T1000 (cell line): ENCODE measurements around the gene ADCK1.
"Not testable (repeated sequence)": the region's sequence is repeated elsewhere in the genome, so short reads cannot be mapped to it uniquely, and the experiment has no call there.

ENCODE experiments used
- DNase-seq: peaks from one replicate; lab custom pipeline; 2025; ENCODE audit warnings: mixed read lengths; lab: John Stamatoyannopoulos, UW

ADCK1 gene

GRCh38 chr14:77809011-77809410 is 9.1 kb downstream of the ADCK1 start:
- DNase-seq: no peak

- DNase-seq: no peak
These were observed 12.1 kb downstream of the ADCK1 start for GRCh38 chr14:77812028-77812427.

GRCh38 chr14:77812682-77813081 is 12.8 kb downstream of the ADCK1 start:
- not testable (repeated sequence) for DNase-seq

DNA sequence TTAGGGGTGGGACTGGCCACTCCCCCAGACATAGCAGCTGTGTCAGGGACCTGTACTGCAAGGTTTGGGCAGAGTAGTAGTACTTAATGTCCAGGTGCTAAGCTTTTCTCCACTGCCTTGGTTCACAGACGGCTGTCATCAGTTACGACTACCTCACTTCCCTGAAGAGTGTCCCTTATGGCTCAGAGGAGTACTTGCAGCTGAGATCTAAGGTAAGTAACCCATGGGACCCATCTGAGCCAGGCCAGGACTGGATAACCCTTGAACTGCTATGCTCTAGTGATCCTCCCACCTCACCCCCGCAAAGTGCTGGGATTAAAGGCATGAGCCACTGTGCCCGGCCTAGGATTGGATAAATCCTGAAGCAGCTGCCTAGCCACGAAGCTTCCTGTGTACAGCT is 22.4 kb downstream of the ADCK1 start:
- DNase-seq: no peak

DNA sequence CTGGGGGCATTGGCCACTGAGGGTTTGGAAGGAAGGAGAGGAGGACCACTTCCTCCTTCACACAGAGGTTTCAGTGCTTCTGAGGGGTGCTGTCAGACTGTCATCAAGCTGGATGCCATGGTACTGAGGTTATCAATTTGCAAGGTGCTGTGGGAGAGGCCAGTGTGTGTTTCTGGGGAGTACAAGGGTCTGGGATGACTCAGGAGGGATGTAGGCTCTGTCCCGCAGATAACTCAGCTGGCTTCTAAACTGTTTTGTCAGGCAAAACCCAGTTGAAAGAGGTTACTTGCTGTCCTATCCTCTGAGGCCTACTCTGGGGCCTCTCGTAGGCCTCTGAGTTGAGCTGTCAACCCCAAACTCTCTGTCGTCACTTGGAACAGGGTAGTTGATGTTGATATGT is 22.8 kb downstream of the ADCK1 start:
- DNase-seq: no peak

DNA sequence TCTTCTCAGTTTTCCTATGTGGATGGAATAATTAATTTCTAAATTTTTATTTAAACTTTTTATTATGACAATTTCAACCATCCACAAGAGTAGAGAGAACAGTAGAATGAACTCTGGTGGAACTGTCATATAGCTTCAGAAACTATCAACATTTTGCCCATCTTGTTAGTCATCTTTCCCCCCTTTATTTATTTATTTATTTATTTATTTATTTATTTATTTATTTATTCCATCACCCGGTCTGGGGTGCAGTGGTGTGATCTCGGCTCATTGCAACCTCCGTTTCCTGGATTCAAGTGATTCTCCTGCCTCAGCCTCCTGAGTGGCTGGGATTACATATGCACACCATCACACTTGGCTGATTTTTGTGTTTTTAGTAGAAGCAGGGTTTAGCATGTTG is 23.5 kb downstream of the ADCK1 start:
- no peak for DNase-seq

- DNase-seq: no peak
These were observed 26.1 kb downstream of the ADCK1 start for GRCh38 chr14:77825895-77826519.

DNA sequence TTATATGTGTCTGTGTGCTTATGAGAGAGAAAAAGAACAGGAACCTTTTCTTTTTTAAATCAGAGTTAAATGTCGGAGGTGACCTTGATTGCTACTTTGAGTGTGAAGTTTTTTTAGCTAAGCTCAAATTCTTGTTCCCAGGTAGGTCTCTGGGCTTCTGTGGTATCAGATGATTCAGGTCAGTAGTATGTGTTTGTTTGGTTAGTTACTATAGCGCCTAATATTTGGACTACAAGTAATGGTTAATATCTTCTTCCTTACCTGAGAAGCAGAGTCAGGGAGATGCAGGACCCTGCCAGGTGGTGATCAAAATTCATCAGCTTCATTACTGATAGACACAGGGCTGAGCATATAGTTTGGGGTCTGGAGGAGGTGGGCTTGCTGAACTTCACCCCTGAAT is 30.8 kb downstream of the ADCK1 start:
- no peak for DNase-seq

DNA sequence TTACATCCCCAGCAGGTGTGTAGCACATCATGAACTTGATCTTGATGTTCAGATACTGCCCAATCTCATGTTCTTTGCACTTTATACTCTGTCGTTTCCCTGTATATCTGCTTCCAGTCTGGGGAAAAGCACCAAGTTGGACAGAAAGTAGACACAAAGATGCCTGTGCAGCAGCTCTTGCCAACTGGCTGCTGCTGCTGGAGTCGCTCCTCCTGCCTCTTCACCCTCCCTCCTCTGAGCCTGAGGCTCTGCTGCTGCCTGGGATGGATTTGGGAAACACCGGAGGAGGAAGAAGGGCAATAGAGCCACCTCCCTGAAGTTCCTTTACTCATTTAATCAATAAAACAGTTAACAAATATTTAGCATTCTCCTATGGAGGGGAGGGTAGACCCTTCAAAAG is 32.4 kb downstream of the ADCK1 start:
- DNase-seq: no peak

- DNase-seq: no peak
These were observed 38.0 kb downstream of the ADCK1 start for GRCh38 chr14:77837926-77838325.

DNA sequence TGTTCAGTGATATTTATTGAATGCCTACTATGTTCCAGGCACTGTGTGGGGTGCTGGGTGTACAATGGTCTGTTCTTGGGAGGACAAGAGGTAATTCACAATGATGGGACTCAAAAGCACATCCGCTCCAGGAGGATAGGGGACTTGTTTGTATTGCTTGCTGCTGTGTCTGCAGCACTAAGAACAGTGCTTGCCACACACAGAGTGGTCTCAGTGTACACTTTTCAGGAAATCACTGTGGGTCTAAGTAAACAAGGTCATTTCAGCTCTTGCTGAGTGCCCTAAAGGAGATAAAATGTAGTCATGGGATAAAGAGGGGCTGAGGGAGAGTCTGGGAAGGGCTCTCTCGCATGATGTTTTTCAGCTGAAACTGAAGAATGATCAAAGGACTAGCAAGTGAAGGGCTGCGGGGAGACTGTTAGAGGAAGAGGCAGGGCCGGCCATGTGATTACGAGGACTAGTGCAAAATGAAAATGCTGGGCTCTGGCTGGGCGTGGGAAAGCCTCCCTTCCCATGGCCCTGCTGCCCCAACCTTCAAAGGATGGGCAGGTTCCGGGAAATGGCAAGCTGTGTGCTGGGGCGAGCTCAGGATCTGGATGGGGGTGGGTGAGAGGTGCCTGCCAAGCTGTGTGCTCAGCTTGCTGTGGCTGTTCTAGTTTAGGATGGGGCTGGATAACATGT is 39.1 kb downstream of the ADCK1 start:
- no peak for DNase-seq

DNA sequence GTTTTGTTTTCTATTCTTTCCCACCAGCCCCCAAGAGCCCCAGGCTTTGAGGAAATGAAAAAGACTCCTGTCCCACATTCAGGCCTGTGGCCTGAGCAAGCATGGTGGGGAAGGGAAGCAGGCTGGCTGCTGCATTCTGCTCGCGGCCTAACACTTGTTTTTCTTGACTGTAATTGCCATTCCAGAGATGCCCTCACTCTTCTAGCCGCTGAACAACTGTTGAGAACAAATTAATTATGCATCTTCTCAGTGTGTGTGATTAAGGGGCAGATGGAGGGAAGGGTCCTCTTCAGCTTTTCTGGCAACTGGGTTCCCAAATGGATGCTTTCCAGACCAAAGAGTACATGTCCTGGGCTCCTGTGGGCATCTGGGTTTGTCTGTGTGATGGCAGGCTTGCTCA is 43.3 kb downstream of the ADCK1 start:
- no peak for DNase-seq

- no peak for DNase-seq
These were observed 43.7 kb downstream of the ADCK1 start for GRCh38 chr14:77843651-77844050.

DNA sequence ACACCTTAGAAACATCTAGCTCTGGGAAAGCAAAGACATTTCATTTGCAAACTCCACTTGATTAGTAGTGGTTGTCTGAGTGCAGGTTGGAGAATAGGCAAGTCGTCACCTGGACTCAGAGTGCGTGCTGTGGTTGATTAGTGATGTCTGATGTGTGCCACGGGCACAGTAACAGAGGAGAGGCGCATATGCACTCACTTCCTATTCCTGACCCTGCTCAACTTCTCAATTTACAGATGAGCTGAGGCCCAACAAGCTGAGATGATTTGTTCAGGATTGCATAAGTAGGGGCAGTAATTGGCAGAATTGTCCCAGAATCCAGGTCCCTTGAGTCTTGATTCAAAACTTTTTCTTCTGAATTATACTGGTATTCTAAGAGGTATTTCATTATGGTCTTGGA is 44.9 kb downstream of the ADCK1 start:
- DNase-seq: no peak

GRCh38 chr14:77848031-77848430 is 48.1 kb downstream of the ADCK1 start:
- no peak for DNase-seq

GRCh38 chr14:77849711-77850110 is 49.8 kb downstream of the ADCK1 start:
- no peak for DNase-seq

DNA sequence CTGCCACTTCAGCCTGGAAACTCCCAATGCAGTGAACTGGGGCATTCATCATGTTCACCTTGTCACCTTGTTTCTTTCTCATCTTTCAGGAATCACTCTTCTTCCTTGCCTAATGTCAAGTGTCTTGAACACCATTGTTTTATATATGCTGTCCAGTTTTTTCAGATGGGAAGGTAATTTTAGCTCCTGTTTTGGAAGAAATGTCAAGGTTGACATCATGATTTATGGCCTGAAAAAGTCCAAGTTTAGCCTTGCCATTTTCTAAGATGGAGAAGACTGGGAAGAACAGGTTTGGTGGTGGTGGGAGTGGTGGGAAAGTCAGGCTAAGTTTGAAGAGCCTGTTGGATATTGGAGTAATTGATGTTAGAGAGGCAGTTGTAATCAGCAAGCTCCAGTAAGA is 54.0 kb downstream of the ADCK1 start:
- DNase-seq: no peak

DNA sequence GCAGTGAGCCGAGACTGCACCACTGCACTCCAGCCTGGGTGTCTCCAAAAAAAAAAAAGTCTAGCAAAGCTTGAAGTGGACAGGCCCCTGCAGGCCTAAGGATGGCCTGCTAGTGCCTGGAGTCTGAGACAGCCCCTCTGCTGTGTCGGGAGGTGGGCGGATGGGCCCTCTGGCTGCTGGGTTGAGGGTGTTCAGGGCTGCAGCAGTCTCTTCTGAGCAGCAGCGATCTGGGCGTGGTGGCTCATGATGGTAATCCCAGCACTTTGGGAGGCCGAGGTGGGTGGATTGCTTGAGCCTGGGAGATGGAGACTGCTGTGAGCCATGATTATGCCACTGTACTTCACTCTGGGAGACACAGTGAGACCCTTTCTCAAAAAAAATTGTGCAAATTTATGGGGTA is 57.0 kb downstream of the ADCK1 start:
- no peak for DNase-seq

- no peak for DNase-seq
These were observed 60.1 kb downstream of the ADCK1 start for GRCh38 chr14:77859934-77860570.

DNA sequence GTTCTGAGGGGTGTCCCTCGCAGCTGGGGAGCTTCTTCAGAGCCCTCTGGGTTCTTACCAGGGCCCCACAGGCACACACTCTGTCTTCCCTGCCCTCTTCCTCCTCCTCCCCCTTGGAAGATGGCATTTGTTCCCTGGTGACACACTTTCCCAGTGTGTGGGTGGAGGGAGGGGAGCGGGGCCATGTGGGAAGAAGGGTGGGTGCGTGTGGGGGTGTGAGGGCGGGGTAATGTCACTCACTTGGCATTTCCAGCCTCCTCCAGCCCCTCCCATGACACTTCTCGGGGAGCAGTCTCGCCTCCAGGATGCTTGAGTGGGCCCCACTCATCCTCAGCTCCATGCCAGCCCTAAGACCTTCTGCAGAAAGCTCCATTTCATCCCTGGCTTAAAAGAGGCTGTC is 61.3 kb downstream of the ADCK1 start:
- DNase-seq: no peak

GRCh38 chr14:77862154-77862786 is 62.4 kb downstream of the ADCK1 start:
- DNase-seq: no peak

DNA sequence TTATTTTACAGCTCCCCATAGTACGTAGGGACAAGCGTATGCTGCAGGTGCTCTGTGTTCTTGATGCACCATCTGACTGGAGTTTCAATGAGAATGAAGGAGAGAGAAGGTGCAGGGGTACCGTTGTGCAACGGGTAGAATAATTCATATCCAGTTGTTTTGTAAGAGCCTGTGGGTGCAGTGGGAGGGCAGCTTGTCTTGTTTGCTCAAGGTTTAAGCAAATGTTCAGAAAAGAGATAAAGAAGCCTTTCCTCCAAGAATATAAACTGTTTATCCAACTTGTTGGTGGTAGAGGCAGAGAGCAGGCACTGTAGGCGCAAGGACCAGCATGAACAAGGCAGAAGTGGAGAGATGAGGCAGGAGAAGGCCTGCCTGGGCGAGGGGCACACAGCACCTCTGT is 64.2 kb downstream of the ADCK1 start:
- DNase-seq: no peak

DNA sequence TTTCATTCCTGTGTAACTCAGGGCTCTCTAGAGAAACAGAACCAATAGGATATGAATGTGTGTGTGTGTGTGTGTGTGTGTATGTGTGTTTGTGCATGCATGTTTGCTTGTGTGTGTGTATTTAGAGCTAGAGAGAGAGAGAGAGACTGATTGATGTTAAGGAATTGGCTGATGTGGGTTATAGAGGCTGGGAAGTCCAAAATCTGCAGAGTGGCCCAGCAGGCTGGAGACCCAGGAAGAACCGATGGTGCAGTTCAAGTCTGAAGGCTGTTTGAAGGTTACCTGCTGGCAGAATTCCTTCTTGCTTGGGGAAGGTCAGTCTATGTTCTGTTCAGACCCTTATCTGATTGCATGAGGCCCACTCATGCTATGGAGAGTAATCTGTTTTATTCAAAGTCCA is 64.7 kb downstream of the ADCK1 start:
- DNase-seq: no peak
